Uterus (tissue), 4 donors: Measurements from ENCODE around the gene LCN9. TPM values are rescaled to one million over a fixed set of nuclear protein-coding genes. Genes with fewer than 3 reads are reported as not detected.

Experiments used
- DNase-seq, 2 donors: peaks; one replicate each; pipeline ENCODE4 v3.0.0-alpha.2; 2019 to 2020
- H3K27ac ChIP-seq, 2 donors: fragments of 200-600 bp; sonication (generic); 1 replicate in 1 of 2; 2 replicates in 1 of 2; pipeline ENCODE4 v1.5.1; 2016 to 2018
- H3K27me3 ChIP-seq, 2 donors: fragments of 200-600 bp; sonication (generic); one replicate each; pipeline ENCODE4 v1.5.1; 2018 to 2019; ENCODE audit warnings: control low read depth in 1 of 2
- H3K36me3 ChIP-seq, 2 donors: fragments of 200-600 bp; sonication (generic); one replicate each; pipeline ENCODE4 v1.5.1; 2019; ENCODE audit warnings: control low read depth in 1 of 2
- H3K4me1 ChIP-seq, 2 donors: fragments of 200-600 bp; sonication (generic); one replicate each; pipeline ENCODE4 v1.5.1; 2018 to 2019; ENCODE audit warnings: control low read depth in 1 of 2
- H3K4me3 ChIP-seq, 2 donors: fragments of 200-600 bp; sonication (generic); 1 replicate in 1 of 2; 2 replicates in 1 of 2; pipeline ENCODE4 v1.5.1; 2018 to 2019; ENCODE audit warnings: mild to moderate bottlenecking in 1 of 2
- H3K9me3 ChIP-seq, 2 donors: fragments of 200-600 bp; sonication (generic); one replicate each; pipeline ENCODE4 v1.5.1; 2019; ENCODE audit warnings: control low read depth in 1 of 2
- POLR2A ChIP-seq, 2 donors: fragments of 450-650 bp; IDR thresholded peaks; one replicate each; pipeline ENCODE4 v1.6.1; 2016; ENCODE audit warnings: antibody characterized with exemption in 2 of 2, mild to moderate bottlenecking in 1 of 2, moderate library complexity in 1 of 2
- intact Hi-C: fragments of 100-400 bp; cut with DNase I; formaldehyde crosslinking; loops from one replicate; pipeline ENCODE4 v1.15.1; 2023; ENCODE audit warnings: low total_unique reads
- total RNA-seq, 4 donors: library from RNA; depleted of rRNA in 3 of 4; stranded (reverse); fragments of >200 nt in 3 of 4; gene quantifications; one replicate each; pipeline versions ENCODE4 v1.1.0 to v1.2.4, GENCODE V29; 2014 to 2023
- TF ChIP-seq, protein P1 (sequence below), 4 experiments: fragments of 200-600 bp in 2 of 4; fragments of 450-650 bp in 2 of 4; sonication (generic) in 2 of 4; IDR thresholded peaks; one replicate each; pipeline ENCODE4 v1.5.1; 2016 to 2019; ENCODE audit warnings: antibody characterized with exemption in 4 of 4, mild to moderate bottlenecking in 2 of 4, moderate library complexity in 1 of 4
- donor health status: DM: yes; HTN: yes; CAD: no.

LCN9 gene
- total RNA-seq, 4 donors from 2014 or later: not detected

- intact Hi-C loops: no loop called here
Measured at GRCh38 chr9:135694414-135694813, 31.3 kb downstream of the LCN9 start.

GRCh38 chr9:135695036-135695435 is 31.9 kb downstream of the LCN9 start:
- Histone ChIP-seq H3K27me3 (no peaks in the 10 kb centered on the region), H3K9me3 (no peaks in the 10 kb centered on the region), H3K36me3 (no peaks in the 10 kb centered on the region), H3K4me1 (no peaks in the 10 kb centered on the region), H3K27ac (no peak overlapping the region), H3K4me3 (no peak overlapping the region)
- intact Hi-C loops: no loop called here
- no peak for DNase-seq
- TF ChIP-seq, protein P1, sequence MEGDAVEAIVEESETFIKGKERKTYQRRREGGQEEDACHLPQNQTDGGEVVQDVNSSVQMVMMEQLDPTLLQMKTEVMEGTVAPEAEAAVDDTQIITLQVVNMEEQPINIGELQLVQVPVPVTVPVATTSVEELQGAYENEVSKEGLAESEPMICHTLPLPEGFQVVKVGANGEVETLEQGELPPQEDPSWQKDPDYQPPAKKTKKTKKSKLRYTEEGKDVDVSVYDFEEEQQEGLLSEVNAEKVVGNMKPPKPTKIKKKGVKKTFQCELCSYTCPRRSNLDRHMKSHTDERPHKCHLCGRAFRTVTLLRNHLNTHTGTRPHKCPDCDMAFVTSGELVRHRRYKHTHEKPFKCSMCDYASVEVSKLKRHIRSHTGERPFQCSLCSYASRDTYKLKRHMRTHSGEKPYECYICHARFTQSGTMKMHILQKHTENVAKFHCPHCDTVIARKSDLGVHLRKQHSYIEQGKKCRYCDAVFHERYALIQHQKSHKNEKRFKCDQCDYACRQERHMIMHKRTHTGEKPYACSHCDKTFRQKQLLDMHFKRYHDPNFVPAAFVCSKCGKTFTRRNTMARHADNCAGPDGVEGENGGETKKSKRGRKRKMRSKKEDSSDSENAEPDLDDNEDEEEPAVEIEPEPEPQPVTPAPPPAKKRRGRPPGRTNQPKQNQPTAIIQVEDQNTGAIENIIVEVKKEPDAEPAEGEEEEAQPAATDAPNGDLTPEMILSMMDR (IDR thresholded peaks at IDR 0.05): no peak
- no peak for TF ChIP-seq POLR2A (IDR thresholded peaks at IDR 0.05)

More at GRCh38 chr9:135694414-135694813, 31.3 kb downstream of the LCN9 start:
- TF ChIP-seq, protein P1 (IDR thresholded peaks at IDR 0.05): no peak
- no peak for TF ChIP-seq POLR2A (IDR thresholded peaks at IDR 0.05)
- Histone ChIP-seq H3K9me3 (no peaks in the 10 kb centered on the region), H3K4me1 (no peaks in the 10 kb centered on the region), H3K36me3 (no peaks in the 10 kb centered on the region), H3K27me3 (no peaks in the 10 kb centered on the region), H3K4me3 (no peak overlapping the region), H3K27ac (no peak overlapping the region)
- DNase-seq: no peak

- no peaks in the 10 kb centered on the region for H3K9me3 ChIP-seq
- H3K27me3 ChIP-seq: no peaks in the 10 kb centered on the region
- TF ChIP-seq, protein P1 (IDR thresholded peaks at IDR 0.05): no peak
- no peak for TF ChIP-seq POLR2A (IDR thresholded peaks at IDR 0.05)
- no peaks in the 10 kb centered on the region for H3K4me1 ChIP-seq
- intact Hi-C loops: no loop called here
- no peak overlapping the region for H3K27ac ChIP-seq
- H3K36me3 ChIP-seq: no peaks in the 10 kb centered on the region
- H3K4me3 ChIP-seq: no peak overlapping the region
- DNase-seq: no peak
Measured at GRCh38 chr9:135695642-135696041, 32.5 kb downstream of the LCN9 start.

DNA sequence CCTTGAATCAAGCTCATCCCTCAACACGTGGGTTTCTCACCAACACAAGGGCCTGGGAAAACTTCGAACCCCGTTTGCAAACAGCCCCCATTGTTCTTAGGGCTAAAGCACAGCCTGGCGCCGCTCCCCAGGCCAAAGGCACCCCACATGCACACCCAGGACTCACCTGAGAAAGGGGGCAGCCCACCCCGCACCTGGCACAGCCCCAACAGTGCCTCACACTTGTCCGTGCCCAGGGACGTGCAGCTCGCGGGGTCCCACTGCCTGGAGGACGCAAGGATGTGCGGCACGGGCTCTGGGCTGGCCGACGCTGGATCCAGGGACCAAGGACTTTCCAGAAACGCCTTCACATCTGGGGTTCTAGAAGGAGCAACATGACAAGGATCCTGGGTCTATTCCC is 33.3 kb downstream of the LCN9 start:
- intact Hi-C loops: no loop called here

DNA sequence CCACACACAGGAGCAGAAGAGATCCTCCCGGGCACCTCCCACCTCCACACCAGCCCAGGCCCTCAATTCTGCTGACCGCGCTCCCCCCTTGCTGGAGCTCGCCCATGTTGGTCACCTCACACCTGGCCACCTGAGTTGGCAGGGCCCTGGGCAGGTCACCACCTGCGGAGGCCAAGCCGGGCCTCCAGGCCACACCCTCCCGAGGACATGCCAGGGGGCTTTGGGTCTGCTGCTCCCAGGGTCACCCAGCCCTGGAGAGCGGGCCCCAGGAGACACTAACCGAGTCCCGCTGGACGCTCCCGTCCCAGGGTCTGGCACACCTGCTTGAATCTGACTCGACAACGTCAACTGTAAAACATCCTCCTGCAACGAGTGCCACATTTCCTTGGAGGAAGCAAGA is 34.1 kb downstream of the LCN9 start:
- H3K27ac ChIP-seq: no peak overlapping the region
- TF ChIP-seq, protein P1 (IDR thresholded peaks at IDR 0.05): no peak
- TF ChIP-seq POLR2A (IDR thresholded peaks at IDR 0.05): no peak
- intact Hi-C loops: no loop called here
- no peaks in the 10 kb centered on the region for H3K9me3 ChIP-seq
- H3K36me3 ChIP-seq: no peaks in the 10 kb centered on the region
- peaks cover 0 to 4% of the 10 kb centered on the region in 2 donors for H3K27me3 ChIP-seq
- peaks cover 0 to 6% of the 10 kb centered on the region in 2 donors for H3K4me1 ChIP-seq
- H3K4me3 ChIP-seq: no peak overlapping the region
- no peak for DNase-seq

More for the DNA sequence above, 33.3 kb downstream of the LCN9 start:
- Histone ChIP-seq H3K9me3 (no peaks in the 10 kb centered on the region), H3K27ac (no peak overlapping the region), H3K4me1 (no peaks in the 10 kb centered on the region), H3K4me3 (no peak overlapping the region), H3K36me3 (no peaks in the 10 kb centered on the region), H3K27me3 (no peaks in the 10 kb centered on the region)
- TF ChIP-seq, protein P1 (IDR thresholded peaks at IDR 0.05): no peak
- TF ChIP-seq POLR2A (IDR thresholded peaks at IDR 0.05): no peak
- no peak for DNase-seq
